HEK293T (cell line): ENCODE measurements around the gene CPXM1.
"Not testable (repeated sequence)": the region's sequence is repeated elsewhere in the genome, so short reads cannot be mapped to it uniquely, and the experiment has no call there.

Source experiments
- CTCF ChIA-PET: fragments of 350-600 bp; formaldehyde crosslinking; extraction: SDS; loops from one replicate; lab custom pipeline; 2021; ENCODE audit warnings: antibody characterized with exemption, inconsistent platforms; lab: Yijun Ruan, JAX
- POLR2A ChIA-PET: fragments of 350-600 bp; formaldehyde crosslinking; extraction: SDS; loops from one replicate; lab custom pipeline; 2020; ENCODE audit warnings: antibody characterized with exemption, inconsistent platforms; lab: Yijun Ruan, JAX
- DNase-seq: peaks from one replicate; pipeline ENCODE4 v3.0.0; 2012; ENCODE audit warnings: mixed read lengths; ENCODE audit errors: extremely low spot score
- ARNT ChIP-seq: fragments of 450-650 bp; IDR thresholded peaks from 2 replicates; pipeline ENCODE4 v1.6.1; 2017; ENCODE audit warnings: mild to moderate bottlenecking
- BHLHE40 ChIP-seq: fragments of 450-650 bp; IDR thresholded peaks from 2 replicates; pipeline ENCODE4 v1.6.1; 2016; ENCODE audit warnings: mild to moderate bottlenecking, moderate library complexity, borderline replicate concordance
- CTBP1 ChIP-seq: fragments of 450-650 bp; IDR thresholded peaks from 2 replicates; pipeline ENCODE4 v1.6.1; 2016; ENCODE audit warnings: borderline replicate concordance
- ELF4 ChIP-seq: fragments of 450-650 bp; IDR thresholded peaks from 2 replicates; pipeline ENCODE4 v1.6.1; 2017; ENCODE audit warnings: antibody characterized with exemption
- FOXA1 ChIP-seq: fragments of 450-650 bp; IDR thresholded peaks from 2 replicates; pipeline ENCODE4 v1.6.1; 2016; ENCODE audit warnings: mild to moderate bottlenecking
- FOXK2 ChIP-seq: fragments of 450-650 bp; IDR thresholded peaks from 2 replicates; pipeline ENCODE4 v1.6.1; 2016; ENCODE audit warnings: mild to moderate bottlenecking
- FOXM1 ChIP-seq: fragments of 450-650 bp; IDR thresholded peaks from 2 replicates; pipeline ENCODE4 v1.6.1; 2017; ENCODE audit warnings: mild to moderate bottlenecking, borderline replicate concordance
- HDGF ChIP-seq: fragments of 450-650 bp; IDR thresholded peaks from 2 replicates; pipeline ENCODE4 v1.6.1; 2017; ENCODE audit warnings: antibody characterized with exemption, borderline replicate concordance
- L3MBTL2 ChIP-seq: fragments of 450-650 bp; conservative IDR thresholded peaks from 2 replicates; pipeline ENCODE4 v1.6.1; 2016; ENCODE audit warnings: mild to moderate bottlenecking
- LEF1 ChIP-seq: fragments of 450-650 bp; IDR thresholded peaks from 2 replicates; pipeline ENCODE4 v1.6.1; 2017; ENCODE audit warnings: mild to moderate bottlenecking, borderline replicate concordance
- NFRKB ChIP-seq: fragments of 450-650 bp; IDR thresholded peaks from 2 replicates; pipeline ENCODE4 v1.6.1; 2016; ENCODE audit warnings: mild to moderate bottlenecking, moderate library complexity
- PKNOX1 ChIP-seq: fragments of 450-650 bp; IDR thresholded peaks from 2 replicates; pipeline ENCODE4 v1.6.1; 2016
- SP1 ChIP-seq: fragments of 450-650 bp; IDR thresholded peaks from 2 replicates; pipeline ENCODE4 v1.6.1; 2017
- SUZ12 ChIP-seq: fragments of 450-650 bp; IDR thresholded peaks from 2 replicates; pipeline ENCODE4 v1.6.1; 2016; ENCODE audit warnings: mild to moderate bottlenecking
- TARDBP ChIP-seq: fragments of 450-650 bp; IDR thresholded peaks from 2 replicates; pipeline ENCODE4 v1.6.1; 2016
- ZNF384 ChIP-seq: fragments of 450-650 bp; IDR thresholded peaks from 2 replicates; pipeline ENCODE4 v1.6.1; 2016

Gene CPXM1

GRCh38 chr20:2812189-2812588 lies 11.8 kb upstream of the CPXM1 start:
- POLR2A ChIA-PET: no interaction called here
- no peak for DNase-seq
- no peak for TF ChIP-seq LEF1
- no peak for TF ChIP-seq FOXK2
- no peak for TF ChIP-seq ZNF384
- no peak for TF ChIP-seq ELF4
- no peak for TF ChIP-seq SP1
- no peak for TF ChIP-seq NFRKB
- TF ChIP-seq HDGF: no peak
- CTCF ChIA-PET: no interaction called here

GRCh38 chr20:2809690-2810089 lies 9.3 kb upstream of the CPXM1 start:
- no peak for TF ChIP-seq FOXM1
- TF ChIP-seq SUZ12: no peak
- no peak for TF ChIP-seq ARNT
- TF ChIP-seq TARDBP: no peak
- no peak for TF ChIP-seq FOXK2
- no peak for TF ChIP-seq FOXA1
- TF ChIP-seq LEF1: no peak
- no peak for TF ChIP-seq L3MBTL2
- TF ChIP-seq NFRKB: no peak
- no peak for TF ChIP-seq PKNOX1
- no peak for TF ChIP-seq BHLHE40
- TF ChIP-seq CTBP1: no peak
- no peak for TF ChIP-seq ZNF384
- no peak for TF ChIP-seq HDGF
- no peak for TF ChIP-seq ELF4
- TF ChIP-seq SP1: no peak
- ChIA-PET CTCF (no interaction called here), POLR2A (no interaction called here)
- DNase-seq: no peak

- CTCF ChIA-PET, DNase-seq, POLR2A ChIA-PET: not testable (repeated sequence)
Observed at GRCh38 chr20:2807929-2808328, 7.5 kb upstream of the CPXM1 start.

GRCh38 chr20:2807019-2807418 lies 6.6 kb upstream of the CPXM1 start:
- POLR2A ChIA-PET: no interaction called here
- TF ChIP-seq LEF1 (no peak), NFRKB (no peak), HDGF (no peak), SP1 (no peak)
- no peak for DNase-seq
- CTCF ChIA-PET: no interaction called here

GRCh38 chr20:2806351-2806701 lies 5.9 kb upstream of the CPXM1 start:
- TF ChIP-seq HDGF (no peak), FOXA1 (no peak), SP1 (no peak), BHLHE40 (no peak), TARDBP (no peak), FOXM1 (no peak), NFRKB (no peak), PKNOX1 (no peak)
- CTCF ChIA-PET: no interaction called here
- DNase-seq: no peak
- POLR2A ChIA-PET: no interaction called here

GRCh38 chr20:2805689-2806350 lies 5.4 kb upstream of the CPXM1 start:
- no peak for TF ChIP-seq ELF4
- TF ChIP-seq HDGF: no peak
- no peak for TF ChIP-seq SUZ12
- no peak for TF ChIP-seq FOXK2
- no peak for TF ChIP-seq SP1
- no peak for TF ChIP-seq TARDBP
- no peak for TF ChIP-seq NFRKB
- no peak for TF ChIP-seq ZNF384
- no peak for TF ChIP-seq CTBP1
- TF ChIP-seq LEF1: no peak
- DNase-seq: peak; percentile 11
- CTCF ChIA-PET: no interaction called here
- POLR2A ChIA-PET: no interaction called here

- CTCF ChIA-PET: no interaction called here
- POLR2A ChIA-PET: no interaction called here
- DNase-seq: no peak
- TF ChIP-seq FOXA1: no peak
- no peak for TF ChIP-seq FOXK2
- no peak for TF ChIP-seq NFRKB
- TF ChIP-seq SUZ12: no peak
- TF ChIP-seq L3MBTL2: no peak
- TF ChIP-seq ZNF384: no peak
- TF ChIP-seq ARNT: no peak
- TF ChIP-seq LEF1: no peak
- no peak for TF ChIP-seq TARDBP
- TF ChIP-seq HDGF: no peak
Observed at GRCh38 chr20:2804852-2805688, 4.6 kb upstream of the CPXM1 start.
